Measurements from ENCODE around the gene NEDD9.

Gene NEDD9

GRCh38 chr6:11266926-11267325 is 34.5 kb upstream of the NEDD9 start:
- TF ChIP-seq CTCF (IDR thresholded peaks at IDR 0.05), result no peak

- no peak for TF ChIP-seq CTCF (IDR thresholded peaks at IDR 0.05)
Observed at GRCh38 chr6:11265932-11266331, 33.5 kb upstream of the NEDD9 start.

DNA sequence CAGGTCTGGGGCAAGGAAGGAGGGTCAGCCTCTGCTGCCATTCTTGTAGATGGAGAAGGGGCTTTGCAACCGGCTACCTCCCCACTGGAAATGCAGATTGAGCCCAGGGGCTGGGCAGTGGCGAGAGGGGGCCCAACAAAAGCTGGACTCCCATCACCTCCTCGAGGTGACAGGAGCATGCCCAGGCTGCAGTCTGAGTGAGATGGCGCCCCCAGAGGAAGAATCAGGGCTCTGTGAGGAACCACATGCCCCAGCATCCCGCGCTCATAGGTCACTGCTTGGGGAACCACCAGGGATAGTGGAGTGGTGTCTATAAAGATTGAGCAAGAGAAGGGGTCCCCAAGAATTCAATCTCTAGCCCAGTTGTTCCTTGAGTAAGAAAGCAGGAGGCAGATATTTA is 31.6 kb upstream of the NEDD9 start:
- TF ChIP-seq CTCF (IDR thresholded peaks at IDR 0.05), result no peak

- TF ChIP-seq CTCF (IDR thresholded peaks at IDR 0.05), result no peak
Observed at GRCh38 chr6:11263291-11263775, 30.9 kb upstream of the NEDD9 start.

GRCh38 chr6:11262242-11262641 is 29.8 kb upstream of the NEDD9 start:
- TF ChIP-seq CTCF (IDR thresholded peaks at IDR 0.05), result no peak

- no peak for TF ChIP-seq CTCF (IDR thresholded peaks at IDR 0.05)
Observed at GRCh38 chr6:11260249-11261038, 28.0 kb upstream of the NEDD9 start.

GRCh38 chr6:11258260-11259237 is 26.1 kb upstream of the NEDD9 start:
- TF ChIP-seq CTCF (IDR thresholded peaks at IDR 0.05), result no peak
